Suprapubic skin (tissue), 3 donors: ENCODE results near the gene MREG.

Source experiments
- CTCF ChIP-seq, 2 donors: fragments of 200-600 bp in 1 of 2; fragments of 450-650 bp in 1 of 2; sonication (generic) in 1 of 2; IDR thresholded peaks; one replicate each; pipeline ENCODE4 v1.5.1; 2016 to 2019; ENCODE audit warnings: antibody characterized with exemption in 2 of 2, mild to moderate bottlenecking in 1 of 2, moderate library complexity in 1 of 2
- POLR2A ChIP-seq, 2 donors: fragments of 450-650 bp; IDR thresholded peaks; one replicate each; pipeline ENCODE4 v1.6.1; 2017; ENCODE audit warnings: antibody characterized with exemption in 2 of 2, mild to moderate bottlenecking in 2 of 2, moderate library complexity in 2 of 2

GRCh38 chr2:215898363-215898762 is 115.0 kb downstream of the MREG start:
- TF ChIP-seq CTCF (IDR thresholded peaks at IDR 0.05) (no peak), POLR2A (IDR thresholded peaks at IDR 0.05) (no peak)
